GM18508 (cell line): Measurements from ENCODE around the gene COMMD4.

Experiments
- ATAC-seq: cut with Tn5 transposase; IDR thresholded peaks from one replicate; pipeline ENCODE4 v1.9.1; 2021; ENCODE audit warnings: moderate number of reproducible peaks; ENCODE audit not compliant: insufficient read depth, unreplicated experiment

COMMD4 gene

GRCh38 chr15:75354454-75354853 is 18.6 kb downstream of the COMMD4 start:
- ATAC-seq = no peak

- ATAC-seq = no peak
These were observed 19.5 kb downstream of the COMMD4 start for GRCh38 chr15:75355369-75355768.

GRCh38 chr15:75356006-75356405 is 20.1 kb downstream of the COMMD4 start:
- no peak for ATAC-seq

GRCh38 chr15:75356517-75356916 is 20.7 kb downstream of the COMMD4 start:
- no peak for ATAC-seq

- ATAC-seq = no peak
These were observed 22.3 kb downstream of the COMMD4 start for GRCh38 chr15:75357976-75358673.

- no peak for ATAC-seq
These were observed 23.1 kb downstream of the COMMD4 start for GRCh38 chr15:75358771-75359536.

GRCh38 chr15:75359537-75360250 is 23.8 kb downstream of the COMMD4 start:
- no peak for ATAC-seq

- ATAC-seq = no peak
These were observed 24.5 kb downstream of the COMMD4 start for GRCh38 chr15:75360391-75360790.

- ATAC-seq = no peak
These were observed 25.0 kb downstream of the COMMD4 start for GRCh38 chr15:75360856-75361255.

GRCh38 chr15:75361361-75361988 is 25.6 kb downstream of the COMMD4 start:
- no peak for ATAC-seq

- no peak for ATAC-seq
These were observed 26.3 kb downstream of the COMMD4 start for GRCh38 chr15:75361989-75362641.

GRCh38 chr15:75362642-75363249 is 26.9 kb downstream of the COMMD4 start:
- no peak for ATAC-seq

- ATAC-seq = no peak
These were observed 27.9 kb downstream of the COMMD4 start for GRCh38 chr15:75363786-75364185.

- ATAC-seq = no peak
These were observed 29.0 kb downstream of the COMMD4 start for GRCh38 chr15:75364881-75365280.

GRCh38 chr15:75366163-75366562 is 30.3 kb downstream of the COMMD4 start:
- ATAC-seq = no peak

GRCh38 chr15:75367006-75367405 is 31.1 kb downstream of the COMMD4 start:
- no peak for ATAC-seq

GRCh38 chr15:75367406-75367912 is 31.6 kb downstream of the COMMD4 start:
- ATAC-seq = no peak

GRCh38 chr15:75367913-75368688 is 32.2 kb downstream of the COMMD4 start, which contains the start of gene MAN2C1:
MAN2C1 (minus strand) TSS chr15:75368607; CDS start chr15:75368583, 24 bp downstream.
- peak; percentile 80 for ATAC-seq
